ENCODE data around the gene STIMATE.
A peak's percentile ranks its signal among the peaks of the same experiment; 100 is the strongest.

The STIMATE gene

GRCh38 chr3:52860424-52860768 is 37.0 kb downstream of the STIMATE start:
- DNase-seq = no peak

- DNase-seq = no peak
Measured at GRCh38 chr3:52859686-52860423, 37.5 kb downstream of the STIMATE start.

GRCh38 chr3:52857864-52858263 is 39.5 kb downstream of the STIMATE start:
- no peak for DNase-seq

- DNase-seq = no peak
Measured at GRCh38 chr3:52857133-52857532, 40.2 kb downstream of the STIMATE start.

- DNase-seq = no peak
Measured at GRCh38 chr3:52856666-52857065, 40.7 kb downstream of the STIMATE start.

- no peak for DNase-seq
Measured at GRCh38 chr3:52854013-52854412, 43.3 kb downstream of the STIMATE start.

GRCh38 chr3:52852419-52852818 is 44.9 kb downstream of the STIMATE start:
- DNase-seq = no peak

- DNase-seq = peak; percentile 30
Measured at GRCh38 chr3:52851348-52851747, 46.0 kb downstream of the STIMATE start.

GRCh38 chr3:52849656-52850055 is 47.7 kb downstream of the STIMATE start:
- no peak for DNase-seq

GRCh38 chr3:52848617-52849016 is 48.7 kb downstream of the STIMATE start:
- no peak for DNase-seq

GRCh38 chr3:52847726-52848125 is 49.6 kb downstream of the STIMATE start:
- no peak for DNase-seq

- DNase-seq = no peak
Measured at GRCh38 chr3:52847241-52847640, 50.1 kb downstream of the STIMATE start.

GRCh38 chr3:52846432-52846965 is 50.8 kb downstream of the STIMATE start:
- peak; percentile 55 for DNase-seq

GRCh38 chr3:52845691-52846431 is 51.5 kb downstream of the STIMATE start:
- no peak for DNase-seq

- no peak for DNase-seq
Measured at GRCh38 chr3:52845157-52845556, 52.2 kb downstream of the STIMATE start.

- no peak for DNase-seq
Measured at GRCh38 chr3:52844290-52844975, 52.9 kb downstream of the STIMATE start.

GRCh38 chr3:52843881-52844280 is 53.5 kb downstream of the STIMATE start:
- no peak for DNase-seq

GRCh38 chr3:52843108-52843865 is 54.1 kb downstream of the STIMATE start:
- DNase-seq = no peak

- no peak for DNase-seq
Measured at GRCh38 chr3:52842424-52842823, 54.9 kb downstream of the STIMATE start.

GRCh38 chr3:52841981-52842340 is 55.4 kb downstream of the STIMATE start:
- DNase-seq = no peak

GRCh38 chr3:52841211-52841980 is 56.0 kb downstream of the STIMATE start:
- no peak for DNase-seq

GRCh38 chr3:52839892-52840545 is 57.3 kb downstream of the STIMATE start:
- no peak for DNase-seq
